ENCODE measurements around the gene KAT2A. TPM values are rescaled to one million over a fixed set of nuclear protein-coding genes. Genes with fewer than 3 reads are reported as not detected.
A peak's percentile ranks its signal among the peaks of the same experiment; 100 is the strongest.

KAT2A gene
- total RNA-seq, 3 donors from 2014 or later (not counting 1 experiment from before 2014, with no cell fraction given) = 29.6 to 32.8 (median 29.9) TPM

DNA sequence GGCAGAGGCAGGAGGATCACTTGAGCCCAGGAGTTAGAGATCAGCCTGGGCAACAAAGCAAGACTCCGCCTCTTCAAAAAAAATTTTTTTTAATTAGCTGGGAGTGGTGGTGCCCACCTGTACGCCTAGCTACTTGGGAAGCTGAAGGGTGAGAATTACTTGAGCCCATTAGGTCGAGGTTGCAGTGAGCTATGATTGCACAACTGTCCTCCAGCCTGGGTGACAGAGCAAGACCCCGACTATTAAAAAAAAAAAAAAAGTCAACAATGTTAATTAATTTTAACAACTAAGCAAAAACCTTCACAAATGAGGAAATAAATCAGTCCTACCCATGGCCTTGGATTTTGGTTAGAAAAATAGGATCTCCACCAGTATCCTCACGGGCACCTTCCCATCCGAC, 14.0 kb downstream of the KAT2A start:
- Histone ChIP-seq H3K27me3 (ENCODE audit: control insufficient read depth, insufficient read depth, low read length) (no peaks in the 10 kb centered on the region), H3K36me3 (ENCODE audit: control insufficient read depth, insufficient read depth, low read length) (peaks cover 23% of the 10 kb centered on the region), H3K27ac (ENCODE audit: low read length) (no peak overlapping the region), H3K4me1 (ENCODE audit: control insufficient read depth, insufficient read depth, low read length) (peaks cover 25% of the 10 kb centered on the region), H3K9me3 (ENCODE audit: control insufficient read depth, insufficient read depth, low read length) (no peaks in the 10 kb centered on the region), H3K4me3 (ENCODE audit: low read length) (no peak overlapping the region)
- ATAC-seq (no peak), DNase-seq (no peak)
- peaks cover 8 to 21% of the 10 kb centered on the region in 2 donors for H3K4me1 Mint-ChIP-seq
- peak overlapping the region; percentile 35 for H3K4me3 Mint-ChIP-seq
- WGBS (ENCODE audit: insufficient coverage) = 66% methylated on average over 6 of the region's 6 CpGs
- no peaks in the 10 kb centered on the region for H3K27me3 Mint-ChIP-seq (ENCODE audit: low read depth in 2 of 2)
- H3K9me3 Mint-ChIP-seq = no peaks in the 10 kb centered on the region
- intact Hi-C loops (cut with micrococcal nuclease) = no loop called here
- no peak overlapping the region for H3K27ac Mint-ChIP-seq
- no peaks in the 10 kb centered on the region for H3K36me3 Mint-ChIP-seq
- TF ChIP-seq CTCF (IDR thresholded peaks at IDR 0.05) = no peak

DNA sequence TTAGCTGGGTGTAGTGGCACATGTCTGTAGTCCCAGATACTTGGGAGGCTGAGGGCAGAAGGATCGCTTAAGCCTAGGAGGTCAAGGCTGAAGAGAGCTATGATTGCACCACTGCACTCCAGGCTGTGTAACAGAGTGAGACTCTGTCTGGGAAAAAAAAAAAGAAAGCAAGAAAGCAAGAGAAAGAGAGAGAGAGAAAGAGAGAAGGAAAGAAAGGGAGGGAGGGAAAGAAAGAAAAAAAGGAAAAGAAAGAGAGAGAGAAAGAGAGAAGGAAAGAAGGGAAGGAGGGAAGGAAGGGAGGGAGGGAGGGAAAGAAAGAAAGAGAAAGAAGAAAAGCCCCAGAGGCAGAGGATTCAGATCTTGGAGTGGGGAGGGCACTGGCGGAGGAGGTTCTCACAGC, 15.2 kb downstream of the KAT2A start:
- DNase-seq (no peak), ATAC-seq (no peak)
- H3K27me3 Mint-ChIP-seq (ENCODE audit: low read depth in 2 of 2) = no peaks in the 10 kb centered on the region
- no peak for TF ChIP-seq CTCF (IDR thresholded peaks at IDR 0.05)
- H3K4me1 Mint-ChIP-seq = peaks cover 4 to 22% of the 10 kb centered on the region in 2 donors
- H3K4me1 ChIP-seq (ENCODE audit: control insufficient read depth, insufficient read depth, low read length) = peaks cover 13% of the 10 kb centered on the region
- H3K36me3 ChIP-seq (ENCODE audit: control insufficient read depth, insufficient read depth, low read length) = peaks cover 22% of the 10 kb centered on the region
- no peak overlapping the region for H3K27ac ChIP-seq (ENCODE audit: low read length)
- H3K27ac Mint-ChIP-seq = no peak overlapping the region
- no peaks in the 10 kb centered on the region for H3K9me3 Mint-ChIP-seq
- H3K4me3 ChIP-seq (ENCODE audit: low read length) = no peak overlapping the region
- intact Hi-C loops (cut with micrococcal nuclease) = no loop called here
- 100% methylated on average over 1 of the region's 2 CpGs for WGBS (ENCODE audit: insufficient coverage)
- no peaks in the 10 kb centered on the region for H3K36me3 Mint-ChIP-seq
- H3K9me3 ChIP-seq (ENCODE audit: control insufficient read depth, insufficient read depth, low read length) = no peaks in the 10 kb centered on the region
- H3K27me3 ChIP-seq (ENCODE audit: control insufficient read depth, insufficient read depth, low read length) = no peaks in the 10 kb centered on the region
- no peak overlapping the region for H3K4me3 Mint-ChIP-seq

DNA sequence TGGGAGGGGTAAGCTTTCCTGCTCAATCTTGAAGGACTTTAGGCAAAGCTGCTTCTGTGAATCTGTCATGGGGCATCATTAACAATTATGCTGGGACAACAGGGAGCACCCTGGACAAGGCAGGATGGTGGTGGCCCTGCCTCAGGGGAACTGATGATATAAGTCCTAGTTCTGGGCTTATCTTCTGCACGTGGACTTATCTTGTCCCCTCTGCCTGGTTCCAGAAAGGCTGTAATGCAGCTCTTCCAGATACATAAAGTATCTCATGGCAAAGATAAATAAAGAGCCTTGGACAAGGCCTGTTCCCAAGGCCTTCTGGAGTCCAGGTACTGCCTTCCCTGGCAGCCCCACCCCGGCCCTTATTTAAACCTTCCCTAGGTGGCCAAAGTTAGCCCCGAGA, 16.9 kb downstream of the KAT2A start:
- no peak for ATAC-seq
- H3K36me3 Mint-ChIP-seq = no peaks in the 10 kb centered on the region
- no peaks in the 10 kb centered on the region for H3K9me3 Mint-ChIP-seq
- Histone ChIP-seq H3K27ac (ENCODE audit: low read length) (no peak overlapping the region), H3K27me3 (ENCODE audit: control insufficient read depth, insufficient read depth, low read length) (no peaks in the 10 kb centered on the region), H3K9me3 (ENCODE audit: control insufficient read depth, insufficient read depth, low read length) (no peaks in the 10 kb centered on the region), H3K4me3 (ENCODE audit: low read length) (no peak overlapping the region), H3K36me3 (ENCODE audit: control insufficient read depth, insufficient read depth, low read length) (peaks cover 15% of the 10 kb centered on the region), H3K4me1 (ENCODE audit: control insufficient read depth, insufficient read depth, low read length) (peaks cover 11% of the 10 kb centered on the region)
- no peak for TF ChIP-seq CTCF (IDR thresholded peaks at IDR 0.05)
- H3K4me3 Mint-ChIP-seq = no peak overlapping the region
- WGBS (ENCODE audit: insufficient coverage) = 97% methylated on average over 3 of the region's 3 CpGs
- H3K27me3 Mint-ChIP-seq (ENCODE audit: low read depth in 2 of 2) = peaks cover 0 to 4% of the 10 kb centered on the region in 2 donors
- no peak for DNase-seq
- H3K4me1 Mint-ChIP-seq = peaks cover 4 to 17% of the 10 kb centered on the region in 2 donors
- H3K27ac Mint-ChIP-seq = no peak overlapping the region
- intact Hi-C loops (cut with micrococcal nuclease) = no loop called here

GRCh38 chr17:42103221-42103954, 17.8 kb downstream of the KAT2A start:
- Histone ChIP-seq H3K4me1 (ENCODE audit: control insufficient read depth, insufficient read depth, low read length) (peaks cover 11% of the 10 kb centered on the region), H3K9me3 (ENCODE audit: control insufficient read depth, insufficient read depth, low read length) (no peaks in the 10 kb centered on the region), H3K27me3 (ENCODE audit: control insufficient read depth, insufficient read depth, low read length) (no peaks in the 10 kb centered on the region), H3K4me3 (ENCODE audit: low read length) (no peak overlapping the region), H3K36me3 (ENCODE audit: control insufficient read depth, insufficient read depth, low read length) (peaks cover 11% of the 10 kb centered on the region), H3K27ac (ENCODE audit: low read length) (no peak overlapping the region)
- WGBS (ENCODE audit: insufficient coverage) = 95% methylated on average over 11 of the region's 11 CpGs
- no peaks in the 10 kb centered on the region for H3K36me3 Mint-ChIP-seq
- DNase-seq (no peak), ATAC-seq (no peak)
- no peaks in the 10 kb centered on the region for H3K9me3 Mint-ChIP-seq
- H3K4me1 Mint-ChIP-seq = peaks cover 4 to 17% of the 10 kb centered on the region in 2 donors
- intact Hi-C loops (cut with micrococcal nuclease) = no loop called here
- peaks cover 0 to 9% of the 10 kb centered on the region in 2 donors for H3K27me3 Mint-ChIP-seq (ENCODE audit: low read depth in 2 of 2)
- no peak overlapping the region for H3K27ac Mint-ChIP-seq
- TF ChIP-seq CTCF (IDR thresholded peaks at IDR 0.05) = no peak
- H3K4me3 Mint-ChIP-seq = no peak overlapping the region
